Measurements from ENCODE around the gene BRINP1. TPM values are rescaled to one million over a fixed set of nuclear protein-coding genes. Genes with fewer than 3 reads are reported as not detected.

Gene BRINP1
- total and polyA plus RNA-seq, 8 donors = 0.04 to 0.19 (median 0.08) TPM; not detected in 3

GRCh38 chr9:119333507-119334229, 35.6 kb downstream of the BRINP1 start:
- intact Hi-C loops (cut with DNase I) = no loop called here
- H3K27ac ChIP-seq = no peak overlapping the region
- 62 to 78% methylated on average over 4 of the region's 4 CpGs for WGBS, 2 donors
- H3K36me3 ChIP-seq = no peaks in the 10 kb centered on the region
- no peak for FAIRE-seq
- H3K9me3 ChIP-seq = no peaks in the 10 kb centered on the region
- DNase-seq = no peak
- no peak for TF ChIP-seq CTCF (IDR thresholded peaks at IDR 0.05)
- H3K27me3 ChIP-seq = no peaks in the 10 kb centered on the region
- no peaks in the 10 kb centered on the region for H3K4me1 ChIP-seq
- H3K4me3 ChIP-seq = no peak overlapping the region
- no peak for ATAC-seq

- no peak overlapping the region for H3K4me3 ChIP-seq
- H3K4me1 ChIP-seq = no peaks in the 10 kb centered on the region
- no peak overlapping the region for H3K27ac ChIP-seq
- no peak for TF ChIP-seq CTCF (IDR thresholded peaks at IDR 0.05)
- no peak for DNase-seq
- WGBS, 2 donors = 50 to 61% methylated on average over 2 of the region's 2 CpGs
- H3K36me3 ChIP-seq = no peaks in the 10 kb centered on the region
- intact Hi-C loops (cut with DNase I) = no loop called here
- H3K9me3 ChIP-seq = no peaks in the 10 kb centered on the region
- no peaks in the 10 kb centered on the region for H3K27me3 ChIP-seq
- FAIRE-seq = no peak
- ATAC-seq = no peak
Observed at GRCh38 chr9:119332522-119332921, 36.7 kb downstream of the BRINP1 start.

GRCh38 chr9:119322184-119322583, 47.1 kb downstream of the BRINP1 start:
- TF ChIP-seq CTCF (IDR thresholded peaks at IDR 0.05) = no peak
- no peaks in the 10 kb centered on the region for H3K9me3 ChIP-seq
- ATAC-seq = no peak
- WGBS, 2 donors = 54 to 73% methylated on average over 7 of the region's 7 CpGs
- H3K36me3 ChIP-seq = no peaks in the 10 kb centered on the region
- no peaks in the 10 kb centered on the region for H3K4me1 ChIP-seq
- no peak overlapping the region for H3K27ac ChIP-seq
- DNase-seq = peak in 1 of 6 donors; percentile 9
- no peak for FAIRE-seq
- no peaks in the 10 kb centered on the region for H3K27me3 ChIP-seq
- intact Hi-C loops (cut with DNase I) = no loop called here
- no peak overlapping the region for H3K4me3 ChIP-seq

GRCh38 chr9:119318371-119318770, 50.9 kb downstream of the BRINP1 start:
- H3K4me3 ChIP-seq = no peak overlapping the region
- H3K27me3 ChIP-seq = no peaks in the 10 kb centered on the region
- intact Hi-C loops (cut with DNase I) = no loop called here
- no peak for ATAC-seq
- FAIRE-seq = no peak
- TF ChIP-seq CTCF (IDR thresholded peaks at IDR 0.05) = no peak
- H3K9me3 ChIP-seq = no peaks in the 10 kb centered on the region
- 26 to 35% methylated on average over 4 of the region's 4 CpGs for WGBS, 2 donors
- H3K27ac ChIP-seq = no peak overlapping the region
- DNase-seq = no peak
- no peaks in the 10 kb centered on the region for H3K36me3 ChIP-seq
- no peaks in the 10 kb centered on the region for H3K4me1 ChIP-seq

GRCh38 chr9:119313846-119314245, 55.4 kb downstream of the BRINP1 start:
- Histone ChIP-seq H3K36me3 (no peaks in the 10 kb centered on the region), H3K4me3 (no peak overlapping the region), H3K9me3 (no peaks in the 10 kb centered on the region), H3K27me3 (no peaks in the 10 kb centered on the region), H3K4me1 (no peaks in the 10 kb centered on the region), H3K27ac (no peak overlapping the region)
- FAIRE-seq = no peak
- no peak for TF ChIP-seq CTCF (IDR thresholded peaks at IDR 0.05)
- WGBS, 2 donors = 60 to 71% methylated on average over 4 of the region's 4 CpGs
- intact Hi-C loops (cut with DNase I) = no loop called here
- DNase-seq = no peak
- ATAC-seq = no peak
